Rectal smooth muscle tissue (tissue), 1 donor: ENCODE results near the gene TIAM1.

Experiments used
- H3K27ac ChIP-seq: one replicate; pipeline ENCODE4 v1.7.0; 2013; ENCODE audit warnings: low read depth, low read length, inconsistent platforms
- H3K27me3 ChIP-seq: one replicate; pipeline ENCODE4 v1.7.0; 2013; ENCODE audit warnings: low read length; ENCODE audit not compliant: control insufficient read depth, insufficient read depth
- H3K36me3 ChIP-seq: one replicate; pipeline ENCODE4 v1.7.0; 2013; ENCODE audit warnings: low read length; ENCODE audit not compliant: control insufficient read depth, insufficient read depth
- H3K4me1 ChIP-seq: one replicate; pipeline ENCODE4 v1.7.0; 2013; ENCODE audit warnings: low read length; ENCODE audit not compliant: control insufficient read depth, insufficient read depth
- H3K4me3 ChIP-seq: one replicate; pipeline ENCODE4 v1.7.0; 2013; ENCODE audit warnings: low read length
- H3K9ac ChIP-seq: one replicate; pipeline ENCODE4 v1.7.0; 2013; ENCODE audit warnings: low read length

Gene TIAM1

DNA sequence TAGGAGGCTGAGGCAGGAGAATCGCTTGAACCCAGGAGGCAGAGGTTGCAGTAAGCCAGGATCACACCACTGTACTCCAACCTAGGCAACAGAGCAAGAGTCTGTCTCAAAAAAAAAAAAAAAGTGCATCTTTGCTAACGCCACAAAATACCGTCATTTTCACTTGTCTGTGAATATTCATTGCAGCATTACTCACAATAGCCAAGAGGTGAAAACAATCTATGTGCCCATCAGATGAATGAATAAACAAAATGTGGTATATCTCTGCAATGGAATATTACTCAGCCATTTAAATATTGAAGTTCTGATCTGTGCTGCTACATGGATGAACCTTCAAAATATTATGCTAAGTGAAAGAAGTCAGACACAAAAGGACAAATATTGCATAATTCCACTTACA is 7.9 kb upstream of the TIAM1 start:
- Histone ChIP-seq H3K4me1 (no peaks in the 10 kb centered on the region), H3K27ac (no peak overlapping the region), H3K27me3 (no peaks in the 10 kb centered on the region), H3K4me3 (no peak overlapping the region), H3K36me3 (no peaks in the 10 kb centered on the region), H3K9ac (no peak overlapping the region)

DNA sequence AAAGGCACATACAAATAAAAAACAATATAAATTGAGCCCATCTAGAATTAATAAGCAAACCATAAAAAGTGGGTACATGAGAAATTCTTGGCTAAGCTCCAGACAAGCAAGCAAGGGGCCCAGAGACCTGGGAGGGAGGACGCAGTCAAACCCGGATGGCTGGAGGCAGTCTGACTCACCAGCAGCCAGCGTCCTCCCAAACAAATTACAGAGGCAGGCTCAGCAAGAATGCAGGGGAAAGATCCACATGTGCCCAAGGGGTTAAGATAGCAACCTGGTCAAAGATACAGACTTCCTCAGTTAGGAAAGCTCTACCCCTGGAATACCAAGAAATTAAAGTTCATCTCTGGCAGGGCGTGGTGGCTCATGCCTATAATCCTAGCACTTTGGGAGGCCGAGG is 7.4 kb upstream of the TIAM1 start:
- H3K9ac ChIP-seq = no peak overlapping the region
- no peak overlapping the region for H3K4me3 ChIP-seq
- H3K27me3 ChIP-seq = no peaks in the 10 kb centered on the region
- H3K27ac ChIP-seq = no peak overlapping the region
- H3K4me1 ChIP-seq = no peaks in the 10 kb centered on the region
- no peaks in the 10 kb centered on the region for H3K36me3 ChIP-seq

DNA sequence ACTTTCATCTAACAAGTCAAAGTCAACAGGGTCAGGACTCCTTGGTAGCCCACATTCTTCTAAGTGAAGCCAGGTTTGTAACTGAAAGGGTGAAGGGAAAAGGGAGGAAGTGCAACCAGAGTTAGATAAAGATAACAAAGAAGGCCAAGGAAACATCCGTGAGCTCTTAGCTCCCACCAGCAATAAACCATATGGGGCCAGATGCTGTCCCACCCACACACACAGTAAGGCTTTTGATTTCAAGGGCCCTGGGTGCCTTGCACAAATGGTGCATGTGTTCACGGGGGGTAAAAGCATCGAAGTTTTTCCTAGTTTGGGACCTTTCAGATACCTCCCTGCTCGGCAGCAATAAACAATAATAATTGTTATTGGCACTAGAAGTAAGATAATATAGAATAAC is 5.1 kb upstream of the TIAM1 start:
- H3K4me3 ChIP-seq = no peak overlapping the region
- H3K4me1 ChIP-seq = no peaks in the 10 kb centered on the region
- H3K27me3 ChIP-seq = peaks cover under 1% of the 10 kb centered on the region
- no peaks in the 10 kb centered on the region for H3K36me3 ChIP-seq
- H3K9ac ChIP-seq = no peak overlapping the region
- no peak overlapping the region for H3K27ac ChIP-seq

DNA sequence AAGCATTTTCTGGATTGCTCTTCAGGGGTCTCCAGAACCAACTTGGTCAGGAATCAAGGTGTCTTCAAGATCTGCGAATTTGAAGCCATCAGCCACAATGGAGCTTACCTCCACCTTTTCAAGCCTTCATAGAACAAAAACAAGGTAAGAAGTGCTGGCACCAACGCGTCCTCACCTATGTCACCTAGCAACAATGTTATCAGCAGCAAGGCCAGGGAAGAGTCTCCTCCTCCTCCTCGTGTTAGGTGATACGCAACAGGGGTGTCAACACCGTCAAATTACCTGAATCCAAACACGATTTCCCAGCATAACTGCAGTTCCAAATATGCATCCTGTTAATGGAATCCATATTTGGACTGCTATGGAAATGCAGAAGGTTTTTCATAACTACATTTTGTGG is 4.1 kb upstream of the TIAM1 start:
- Histone ChIP-seq H3K9ac (no peak overlapping the region), H3K4me1 (no peaks in the 10 kb centered on the region), H3K27ac (no peak overlapping the region), H3K4me3 (no peak overlapping the region), H3K36me3 (no peaks in the 10 kb centered on the region), H3K27me3 (peaks cover 8% of the 10 kb centered on the region)

DNA sequence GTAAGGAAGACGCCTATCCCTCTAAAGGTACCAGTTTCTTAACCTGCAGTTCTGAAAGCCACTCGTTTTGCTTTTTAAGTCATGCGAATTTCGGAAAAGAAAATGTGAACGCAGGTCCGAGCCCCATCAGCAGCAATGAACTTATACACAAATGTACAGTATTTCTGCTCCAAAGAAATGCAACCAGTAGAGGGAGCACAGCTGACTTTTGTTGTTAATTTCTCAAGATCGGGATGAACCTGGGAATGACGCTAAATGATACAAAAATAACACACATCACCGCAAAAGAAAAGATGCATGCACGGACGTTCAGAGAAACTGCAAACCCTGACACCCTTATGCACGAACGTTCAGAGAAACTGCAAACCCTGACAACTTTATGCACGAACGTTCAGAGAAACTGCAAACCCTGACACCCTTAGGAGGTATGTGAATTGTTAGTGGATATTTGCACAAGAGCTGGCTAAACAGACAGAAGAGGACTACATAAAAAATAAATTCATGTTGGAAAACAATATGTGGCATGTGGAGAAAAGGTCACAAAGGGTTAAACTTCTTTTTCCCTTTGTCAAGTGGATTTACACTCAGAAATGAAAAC is 3.5 kb upstream of the TIAM1 start:
- Histone ChIP-seq H3K4me3 (no peak overlapping the region), H3K36me3 (no peaks in the 10 kb centered on the region), H3K4me1 (no peaks in the 10 kb centered on the region), H3K9ac (no peak overlapping the region), H3K27ac (no peak overlapping the region), H3K27me3 (peaks cover 8% of the 10 kb centered on the region)

DNA sequence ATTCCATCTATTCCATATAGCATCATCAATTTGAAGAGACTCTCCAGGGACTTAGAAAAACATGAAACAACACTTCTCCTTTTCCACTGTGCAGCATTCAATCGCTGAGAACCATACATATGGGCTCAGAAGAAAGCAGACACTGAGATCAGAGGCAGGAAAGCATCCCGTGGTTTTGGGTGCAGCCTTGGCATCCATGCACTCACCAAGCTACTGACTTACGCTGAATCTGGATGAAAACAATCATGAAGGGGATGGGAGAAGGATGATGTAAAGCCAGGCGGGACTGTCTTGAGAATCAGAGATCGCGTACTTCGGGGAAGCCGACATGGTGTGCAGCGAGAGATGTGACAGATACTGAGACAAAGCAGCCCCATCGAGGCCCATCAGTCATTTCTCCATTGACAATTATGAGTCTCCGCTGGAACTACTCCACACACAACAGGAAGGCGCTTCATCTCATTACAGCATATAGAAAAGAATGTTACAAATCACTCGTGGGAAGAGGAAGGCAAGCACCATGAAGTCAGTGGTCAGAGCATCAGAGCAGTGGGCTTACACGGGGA is 2.3 kb upstream of the TIAM1 start:
- no peak overlapping the region for H3K9ac ChIP-seq
- H3K27me3 ChIP-seq = peaks cover 8% of the 10 kb centered on the region
- H3K4me1 ChIP-seq = no peaks in the 10 kb centered on the region
- H3K4me3 ChIP-seq = no peak overlapping the region
- H3K27ac ChIP-seq = no peak overlapping the region
- H3K36me3 ChIP-seq = no peaks in the 10 kb centered on the region

DNA sequence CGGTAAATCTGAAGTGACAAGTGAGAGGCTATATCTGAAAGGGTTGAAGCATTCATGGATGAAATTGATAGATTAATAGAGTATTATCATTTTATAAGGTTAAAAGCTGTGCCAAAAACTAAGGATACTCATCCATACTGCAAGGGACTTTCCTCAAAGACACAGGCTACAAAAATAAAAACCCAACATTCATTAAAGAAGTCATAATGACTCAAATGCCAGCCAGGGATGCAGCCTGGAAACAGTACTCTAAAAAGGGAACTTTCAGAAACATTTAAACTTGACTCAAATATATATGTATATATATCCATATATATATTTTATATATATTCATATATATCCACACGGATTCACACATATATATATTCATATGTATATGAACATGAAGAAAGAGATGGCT is 1.1 kb upstream of the TIAM1 start:
- Histone ChIP-seq H3K4me1 (no peaks in the 10 kb centered on the region), H3K9ac (no peak overlapping the region), H3K36me3 (no peaks in the 10 kb centered on the region), H3K4me3 (no peak overlapping the region), H3K27ac (no peak overlapping the region), H3K27me3 (peaks cover 8% of the 10 kb centered on the region)

DNA sequence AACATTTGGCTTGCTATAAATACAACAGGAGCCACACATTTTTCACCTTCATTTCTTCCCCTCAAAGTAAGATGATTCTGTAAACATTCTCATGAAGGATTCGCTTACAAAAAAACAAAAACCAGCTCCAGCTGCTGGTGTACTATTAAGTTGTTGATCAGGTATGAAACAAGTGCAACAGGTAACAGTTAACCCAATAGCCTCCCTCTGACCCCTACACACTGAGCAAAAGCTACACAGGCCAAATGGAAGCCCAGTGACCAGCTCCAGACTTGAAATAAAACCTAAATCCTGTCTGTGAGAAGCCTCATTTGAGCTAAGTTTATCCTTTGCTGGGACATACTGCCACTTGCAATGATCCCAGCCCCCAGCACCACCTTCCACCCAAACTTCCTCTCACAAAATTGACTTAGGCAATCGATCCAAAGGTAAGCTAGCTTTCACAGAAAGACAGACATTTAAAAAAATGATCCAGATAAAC is 991 bp downstream of the TIAM1 start:
- Histone ChIP-seq H3K9ac (no peak overlapping the region), H3K4me1 (no peaks in the 10 kb centered on the region), H3K27me3 (peaks cover 8% of the 10 kb centered on the region), H3K4me3 (no peak overlapping the region), H3K27ac (no peak overlapping the region), H3K36me3 (no peaks in the 10 kb centered on the region)

DNA sequence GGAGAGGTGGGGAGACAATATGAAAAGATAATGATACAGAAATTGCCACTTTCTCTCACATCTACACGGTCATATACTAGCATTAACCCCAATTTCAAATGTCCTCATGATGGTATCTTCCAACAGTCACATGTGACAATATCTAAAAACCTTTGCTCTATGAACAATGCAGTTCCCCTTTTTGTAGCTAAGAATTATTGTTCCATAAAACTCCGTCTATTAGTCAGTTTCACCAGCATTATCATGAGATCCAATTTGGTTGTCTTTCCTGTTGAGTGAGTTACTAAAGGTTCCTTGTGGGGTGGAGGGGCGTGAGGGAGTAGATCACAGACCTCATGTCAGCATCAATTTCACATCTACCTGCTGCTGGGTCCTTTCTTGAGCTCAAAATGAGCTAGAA is 1.7 kb downstream of the TIAM1 start:
- Histone ChIP-seq H3K4me1 (no peaks in the 10 kb centered on the region), H3K27ac (no peak overlapping the region), H3K36me3 (no peaks in the 10 kb centered on the region), H3K27me3 (peaks cover 8% of the 10 kb centered on the region), H3K9ac (no peak overlapping the region), H3K4me3 (no peak overlapping the region)

DNA sequence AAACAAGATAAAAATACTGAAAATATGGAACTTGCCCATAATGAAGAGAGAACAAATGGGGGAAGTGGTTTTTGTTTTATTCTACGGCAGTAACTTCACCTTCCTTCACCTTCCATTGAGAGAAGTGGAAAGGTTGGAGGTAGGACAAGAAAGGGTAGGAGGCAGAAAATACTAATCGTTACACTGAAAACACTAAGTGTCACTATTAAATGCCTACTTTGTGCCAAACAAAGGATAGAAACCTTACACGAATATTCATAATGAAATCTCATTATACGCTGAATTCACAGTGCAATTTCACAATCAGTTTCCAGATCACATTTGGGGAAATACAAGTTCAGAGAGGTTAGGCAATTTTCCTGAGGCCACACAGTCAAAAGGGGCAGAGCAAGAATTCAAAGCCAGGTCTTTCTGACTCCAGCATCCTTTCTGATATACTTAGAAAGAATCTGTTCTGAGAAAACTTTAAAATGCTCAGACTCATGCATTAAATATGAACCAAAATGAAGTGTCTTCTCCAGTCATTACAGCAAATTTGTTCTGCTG is 3.0 kb downstream of the TIAM1 start:
- Histone ChIP-seq H3K27me3 (peaks cover 8% of the 10 kb centered on the region), H3K27ac (no peak overlapping the region), H3K9ac (no peak overlapping the region), H3K36me3 (no peaks in the 10 kb centered on the region), H3K4me3 (no peak overlapping the region), H3K4me1 (no peaks in the 10 kb centered on the region)

DNA sequence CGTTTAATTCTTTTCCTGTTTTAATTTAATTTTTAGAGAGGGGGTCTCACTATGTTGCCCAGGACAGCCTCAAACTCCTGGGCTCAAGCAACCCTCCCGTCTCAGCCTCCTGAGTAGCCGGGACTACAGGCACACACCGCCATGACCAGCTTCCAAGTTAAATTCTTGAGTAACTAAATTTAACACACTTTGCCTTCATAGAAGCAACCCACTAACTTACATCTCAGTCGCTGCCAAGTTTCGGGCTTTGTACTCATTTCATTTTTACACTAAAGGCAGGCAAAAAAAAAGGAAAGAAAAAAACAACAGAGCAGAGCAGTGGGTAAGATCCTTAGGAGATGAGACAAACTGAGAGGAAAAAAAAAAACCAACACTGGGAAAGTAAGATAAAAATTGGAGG is 3.5 kb downstream of the TIAM1 start:
- no peaks in the 10 kb centered on the region for H3K36me3 ChIP-seq
- no peak overlapping the region for H3K27ac ChIP-seq
- no peaks in the 10 kb centered on the region for H3K4me1 ChIP-seq
- H3K9ac ChIP-seq = no peak overlapping the region
- no peak overlapping the region for H3K4me3 ChIP-seq
- H3K27me3 ChIP-seq = peaks cover 8% of the 10 kb centered on the region

DNA sequence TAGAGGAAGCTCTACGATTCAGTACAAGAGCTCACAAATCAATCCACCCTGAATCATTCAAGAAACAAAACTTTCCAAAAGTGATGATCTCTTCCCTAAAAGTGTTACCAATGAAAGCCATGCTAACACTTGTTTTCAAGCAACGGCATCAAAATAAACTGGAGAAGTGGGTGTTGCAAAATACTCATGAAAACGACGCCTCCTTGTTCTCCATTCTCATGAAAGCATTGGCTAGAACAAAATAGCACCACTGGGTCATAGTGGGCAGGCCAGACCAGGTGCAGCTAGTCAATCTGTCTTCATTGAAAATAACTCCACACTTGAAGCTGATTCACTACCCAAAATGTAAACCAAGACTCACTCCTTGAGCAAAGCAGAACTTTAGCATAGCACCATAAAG is 4.3 kb downstream of the TIAM1 start:
- Histone ChIP-seq H3K27me3 (peaks cover 8% of the 10 kb centered on the region), H3K36me3 (no peaks in the 10 kb centered on the region), H3K27ac (no peak overlapping the region), H3K9ac (no peak overlapping the region), H3K4me3 (no peak overlapping the region), H3K4me1 (no peaks in the 10 kb centered on the region)

DNA sequence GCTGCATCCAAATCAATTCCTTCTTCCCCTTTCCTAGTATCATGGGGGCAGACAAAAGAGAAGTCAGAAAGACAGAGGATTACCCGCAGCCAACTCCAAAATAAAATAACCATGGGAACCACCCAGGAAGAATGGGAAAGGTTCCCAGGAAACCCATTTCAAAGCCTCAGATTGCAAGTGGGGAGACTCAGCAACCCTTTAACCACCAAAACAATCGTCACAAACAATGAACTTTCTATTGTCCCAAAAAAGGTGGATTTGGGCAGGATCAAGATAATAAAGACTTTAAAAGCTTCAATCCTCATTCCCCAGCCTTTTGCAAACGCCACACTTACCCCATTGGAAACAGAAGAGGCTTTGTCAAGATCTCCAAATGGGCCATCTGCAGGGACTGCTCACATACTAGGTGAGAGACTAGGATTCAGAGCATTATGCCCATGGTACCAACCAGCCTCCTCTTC is 5.1 kb downstream of the TIAM1 start:
- Histone ChIP-seq H3K36me3 (no peaks in the 10 kb centered on the region), H3K4me1 (no peaks in the 10 kb centered on the region), H3K27ac (no peak overlapping the region), H3K9ac (no peak overlapping the region), H3K4me3 (no peak overlapping the region), H3K27me3 (peaks cover 5% of the 10 kb centered on the region)
